HuH-7.5 (cell line): ENCODE data around the gene TMEM80.
"Not testable (repeated sequence)": the region's sequence is repeated elsewhere in the genome, so short reads cannot be mapped to it uniquely, and the experiment has no call there.

Experiments used
- DNase-seq: peaks from one replicate; pipeline ENCODE4 v3.0.0; 2011; ENCODE audit warnings: low spot score

The TMEM80 gene

DNA sequence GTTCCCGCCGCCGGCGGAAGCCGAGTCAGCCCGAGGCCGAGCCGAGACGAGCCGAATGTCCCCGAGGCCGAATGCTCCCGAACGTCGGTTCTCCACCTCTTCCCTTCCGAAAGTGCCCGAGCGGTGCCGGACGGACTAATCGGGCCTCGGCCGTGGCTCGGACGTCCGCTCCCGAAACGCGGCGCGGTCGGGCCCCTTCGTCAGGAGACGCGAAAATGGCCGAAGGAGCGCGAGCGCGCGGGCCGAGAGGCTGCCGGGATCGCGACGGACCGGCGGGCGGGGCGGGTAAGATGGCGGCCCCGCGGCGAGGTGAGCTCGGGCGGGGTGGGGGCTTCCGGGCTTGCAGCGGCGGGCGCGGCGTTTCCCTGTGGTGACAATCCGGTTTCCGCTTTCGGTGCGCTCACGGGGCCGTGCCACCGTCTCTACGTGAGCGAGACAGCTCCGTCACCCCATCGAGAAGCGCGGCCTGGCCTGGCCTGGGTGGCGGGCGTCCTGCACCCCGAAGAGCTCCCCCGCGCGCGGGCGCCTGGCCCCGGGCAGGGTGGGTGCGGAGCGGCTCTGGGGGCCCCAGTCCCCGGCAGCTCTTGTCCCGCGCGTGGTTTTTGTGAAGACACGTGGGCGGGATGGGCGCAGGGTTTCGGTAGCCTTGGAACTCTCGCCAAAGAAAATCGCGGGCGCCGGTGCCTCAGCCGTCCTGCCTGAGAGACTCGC lies at the start of gene TMEM80:
TMEM80 (plus strand) TSS at position 279 of the 711 bp plus-strand sequence; CDS start at position 291, 12 bp downstream.
- DNase-seq = peak; percentile 49

DNA sequence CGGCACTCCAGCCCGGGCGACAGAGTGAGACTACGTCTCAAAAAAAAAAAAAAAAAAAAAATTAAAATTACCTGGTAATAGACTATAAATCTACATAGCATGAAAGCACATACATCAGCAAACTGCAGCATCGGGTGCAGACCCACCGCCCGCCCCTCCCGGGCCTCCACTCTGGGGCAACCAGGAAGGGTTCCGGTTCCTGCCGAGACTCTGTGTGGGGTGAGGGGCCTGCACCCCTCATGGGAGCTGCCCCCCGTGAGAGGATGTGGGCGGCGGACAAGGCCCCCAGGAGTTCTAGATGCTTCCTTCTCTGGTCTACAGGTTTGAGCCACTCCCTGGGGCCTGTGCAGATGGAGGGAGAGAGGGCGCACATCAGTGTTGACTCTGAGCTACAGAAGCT lies 49.4 kb upstream of the TMEM80 start:
- no peak for DNase-seq

DNA sequence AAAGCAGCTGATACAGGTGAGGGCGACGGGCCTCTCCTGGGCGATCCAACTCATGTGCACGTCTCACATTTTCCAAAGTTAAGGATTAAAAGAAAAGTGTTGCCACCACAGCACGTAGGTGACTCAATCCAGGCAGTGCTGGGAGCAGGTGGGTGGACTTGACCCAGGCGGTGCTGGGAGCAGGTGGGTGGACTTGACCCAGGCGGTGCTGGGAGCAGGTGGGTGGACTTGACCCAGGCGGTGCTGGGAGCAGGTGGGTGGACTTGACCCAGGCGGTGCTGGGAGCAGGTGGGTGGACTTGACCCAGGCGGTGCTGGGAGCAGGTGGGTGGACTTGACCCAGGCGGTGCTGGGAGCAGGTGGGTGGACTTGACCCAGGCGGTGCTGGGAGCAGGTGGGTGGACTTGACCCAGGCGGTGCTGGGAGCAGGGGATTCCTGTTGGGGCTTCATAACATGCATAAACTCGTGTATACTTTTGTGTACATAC lies 47.9 kb upstream of the TMEM80 start:
- DNase-seq = not testable (repeated sequence)

DNA sequence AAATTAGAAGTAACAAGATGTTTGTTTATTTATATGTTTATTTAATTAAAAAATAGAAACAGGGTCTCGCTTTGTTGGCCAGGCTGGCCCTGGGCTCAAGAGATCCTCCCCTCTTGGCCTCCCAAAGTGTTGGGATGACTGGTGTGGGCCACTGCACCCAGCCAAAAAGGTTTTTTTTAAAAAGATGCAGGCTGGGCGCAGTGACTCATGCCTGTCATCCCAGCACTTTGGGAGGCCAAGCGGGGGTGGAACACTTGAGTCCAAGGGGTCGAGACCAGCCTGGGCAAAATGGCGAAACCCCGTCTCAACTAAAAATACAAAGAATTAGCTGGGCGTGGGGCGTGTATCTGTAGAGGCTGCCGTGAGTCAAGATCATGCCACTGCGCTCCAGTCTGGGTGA lies 45.1 kb upstream of the TMEM80 start:
- no peak for DNase-seq

DNA sequence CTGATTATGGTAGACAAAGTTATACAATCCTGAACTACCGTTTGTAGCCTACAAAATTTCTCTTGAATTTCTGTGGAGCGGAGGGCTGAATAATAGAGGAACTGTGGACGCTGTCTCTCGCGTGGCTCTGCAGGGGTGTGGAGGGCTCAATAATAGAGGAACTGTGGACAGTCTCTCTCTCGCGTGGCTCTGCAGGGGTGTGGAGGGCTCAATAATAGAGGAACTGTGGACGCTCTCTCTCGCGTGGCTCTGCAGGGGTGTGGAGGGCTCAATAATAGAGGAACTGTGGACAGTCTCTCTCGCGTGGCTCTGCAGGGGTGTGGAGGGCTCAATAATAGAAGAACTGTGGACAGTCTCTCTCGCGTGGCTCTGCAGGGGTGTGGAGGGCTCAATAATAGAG lies 42.5 kb upstream of the TMEM80 start:
- not testable (repeated sequence) for DNase-seq

DNA sequence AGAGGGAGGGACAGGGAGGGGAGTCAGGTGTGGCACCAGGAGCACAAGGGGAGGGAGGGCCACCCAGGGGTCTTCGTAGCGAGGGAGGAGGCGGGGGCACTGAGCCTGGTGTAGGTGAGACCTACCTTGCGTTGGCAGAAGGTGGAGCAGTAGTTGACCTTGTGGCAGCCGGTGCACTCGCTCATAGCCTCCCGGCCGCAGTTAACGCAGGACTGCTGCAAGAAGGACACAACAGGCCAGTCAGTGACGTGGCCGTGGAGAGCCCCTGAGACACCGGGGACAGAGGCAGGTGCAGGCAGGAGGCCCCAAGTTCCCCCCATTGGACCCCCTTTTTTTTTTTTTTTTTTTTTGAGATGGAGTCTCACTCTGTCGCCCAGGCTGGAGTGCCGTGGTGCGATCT lies 41.8 kb upstream of the TMEM80 start:
- no peak for DNase-seq

DNA sequence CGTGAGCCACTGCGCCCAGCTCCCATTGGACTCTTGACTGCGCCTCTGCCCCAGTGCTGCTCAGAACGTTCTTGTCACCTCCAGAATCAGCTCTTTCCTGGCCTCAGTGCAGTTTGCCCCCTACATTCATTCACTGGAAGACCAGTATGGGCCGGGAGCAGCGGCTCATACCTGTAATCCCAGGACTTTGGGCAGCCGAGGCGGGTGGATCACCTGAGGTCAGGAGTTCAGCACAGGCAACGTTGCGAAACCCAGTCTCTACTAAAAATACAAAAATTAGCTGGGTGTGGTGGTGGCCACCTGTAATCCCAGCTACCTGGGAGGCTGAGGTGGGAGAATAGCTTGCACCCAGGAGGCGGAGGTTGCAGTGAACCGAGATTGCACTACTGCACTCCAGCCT lies 41.2 kb upstream of the TMEM80 start:
- not testable (repeated sequence) for DNase-seq

DNA sequence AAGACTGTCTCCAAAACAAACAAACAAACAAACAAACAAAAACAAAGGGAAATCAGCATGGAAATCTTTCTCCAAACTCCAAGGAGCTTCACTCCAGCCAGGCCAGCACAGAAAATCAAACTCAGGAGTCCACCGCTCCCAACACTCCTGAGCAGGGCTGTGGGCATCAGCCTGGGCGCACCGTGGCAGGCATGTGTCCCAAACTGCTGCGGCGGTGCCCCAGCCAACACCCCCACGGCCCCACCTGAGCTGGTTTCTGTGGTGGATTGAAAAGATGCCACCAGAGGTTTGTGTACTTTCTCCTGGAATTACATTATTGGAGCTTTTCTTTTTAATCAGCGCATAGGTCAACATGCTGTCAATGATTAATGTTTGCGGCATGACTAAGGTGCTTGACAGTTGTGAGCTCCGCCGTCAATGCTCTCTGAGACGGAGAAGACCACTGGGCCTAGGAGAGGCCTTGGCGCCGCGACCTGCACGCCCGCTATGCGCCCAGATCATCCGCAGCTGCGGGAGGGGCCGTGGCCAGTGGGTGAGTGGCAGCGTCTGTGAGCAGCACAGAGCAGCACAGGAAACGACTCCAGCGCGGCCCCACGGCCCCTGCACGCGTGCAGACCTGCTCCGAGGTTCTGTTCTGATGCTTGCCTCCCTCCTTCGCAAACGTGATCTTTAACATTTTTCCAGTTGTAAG lies 40.4 kb upstream of the TMEM80 start:
- DNase-seq = no peak

DNA sequence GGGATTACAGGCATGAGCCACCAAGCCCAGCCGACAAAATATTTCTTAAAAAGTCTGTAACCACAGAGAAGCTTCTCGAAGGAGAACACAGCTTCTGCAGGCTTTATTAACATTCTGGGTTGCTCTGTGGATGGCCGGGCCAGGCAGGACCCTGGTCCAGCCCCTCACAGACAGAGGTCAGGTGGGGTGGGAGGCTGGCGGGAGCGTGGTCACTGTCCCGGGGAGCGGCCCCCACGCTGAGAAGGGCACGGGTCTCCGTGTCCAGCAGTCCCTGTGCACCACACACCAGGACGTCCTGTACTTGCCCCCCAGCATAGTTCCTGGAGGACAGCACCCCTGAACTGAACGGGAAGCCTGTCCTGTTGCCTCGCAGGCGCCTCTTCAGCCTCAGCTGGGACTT lies 39.2 kb upstream of the TMEM80 start:
- no peak for DNase-seq

DNA sequence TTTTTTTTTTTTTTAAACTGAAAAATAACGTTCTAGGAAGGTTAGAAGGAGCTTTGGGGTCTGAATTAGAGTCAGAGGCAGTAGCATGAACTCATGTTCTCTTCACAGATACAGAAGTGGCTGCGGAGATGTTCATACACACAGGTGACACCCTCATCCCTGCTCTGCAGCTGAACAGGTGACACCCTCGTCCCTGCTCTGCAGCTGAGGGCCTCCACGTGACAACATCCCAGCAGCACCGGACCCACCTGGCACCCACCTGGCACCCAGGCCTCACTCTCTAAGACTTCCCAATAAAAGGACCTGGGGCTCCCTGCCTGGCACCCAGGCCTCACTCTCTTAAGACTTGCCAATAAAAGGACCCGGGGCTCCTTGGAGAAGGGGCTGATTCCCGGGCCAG lies 38.8 kb upstream of the TMEM80 start:
- DNase-seq = no peak

DNA sequence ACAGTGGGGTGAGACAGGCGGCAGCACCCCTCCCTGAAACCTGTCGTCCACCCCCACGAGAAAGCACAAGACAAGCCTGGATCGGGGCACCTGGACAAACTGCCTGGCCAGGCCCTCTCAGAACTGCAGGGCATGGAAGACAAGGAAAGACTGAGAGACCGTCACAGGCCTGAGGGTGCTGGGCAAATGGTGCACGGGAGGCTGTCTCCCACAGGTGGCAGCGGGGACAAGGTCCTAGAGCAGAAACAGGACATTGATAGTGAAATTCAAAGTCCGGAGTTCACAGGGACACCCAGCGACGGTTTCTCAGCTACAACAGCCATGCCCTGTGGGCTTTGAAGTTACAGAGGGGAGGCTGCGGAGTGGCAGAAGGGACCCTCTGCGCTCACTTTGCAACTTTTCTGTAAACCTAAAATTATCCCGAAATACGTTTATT lies 37.9 kb upstream of the TMEM80 start:
- DNase-seq = no peak

DNA sequence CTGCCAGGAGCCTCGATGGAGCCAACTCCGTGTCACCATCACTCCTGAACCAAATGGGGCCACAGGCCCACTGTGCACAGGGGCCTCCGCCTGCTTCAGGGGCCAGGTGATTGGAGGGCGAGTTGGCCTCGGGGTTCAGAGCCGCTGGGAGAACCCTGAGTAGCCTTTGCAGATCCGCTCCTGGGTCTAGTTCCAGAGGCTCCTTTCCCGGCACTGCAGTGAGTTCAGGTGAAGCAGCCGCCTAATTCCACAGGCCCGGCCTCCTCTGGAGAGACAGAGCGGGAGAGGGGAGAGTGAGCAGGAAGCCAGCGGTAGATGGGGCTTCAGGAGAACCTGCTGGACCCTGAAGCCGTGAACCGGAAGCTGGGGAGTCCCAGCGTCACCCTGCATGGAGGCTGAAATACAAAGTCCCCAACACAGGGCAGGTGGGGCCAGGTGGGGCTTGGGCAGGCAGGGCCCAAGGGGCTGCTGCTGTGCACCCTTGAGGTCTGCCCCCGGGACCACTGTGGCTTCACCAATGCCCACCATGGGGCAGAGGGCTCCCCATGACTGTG lies 36.0 kb upstream of the TMEM80 start:
- DNase-seq = no peak

DNA sequence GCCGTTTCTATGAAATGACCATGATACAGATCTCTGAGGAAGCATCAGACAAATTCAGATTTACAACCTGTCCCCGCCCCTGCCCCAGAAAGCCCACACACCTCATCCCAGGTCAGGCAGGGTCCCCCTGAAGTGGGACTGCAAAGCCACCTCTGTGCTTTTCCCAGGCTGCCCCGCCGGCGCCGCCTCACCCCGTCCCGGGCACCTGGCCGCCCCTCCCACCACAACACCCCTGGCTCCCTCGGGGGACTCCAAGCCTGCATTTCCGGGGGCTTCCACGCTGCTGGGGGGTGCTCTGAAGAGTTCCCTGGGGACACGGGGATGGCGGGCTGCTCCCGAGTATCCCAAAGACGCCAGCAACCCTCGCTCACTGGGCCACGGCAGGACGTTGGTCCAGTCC lies 35.3 kb upstream of the TMEM80 start:
- DNase-seq = no peak

DNA sequence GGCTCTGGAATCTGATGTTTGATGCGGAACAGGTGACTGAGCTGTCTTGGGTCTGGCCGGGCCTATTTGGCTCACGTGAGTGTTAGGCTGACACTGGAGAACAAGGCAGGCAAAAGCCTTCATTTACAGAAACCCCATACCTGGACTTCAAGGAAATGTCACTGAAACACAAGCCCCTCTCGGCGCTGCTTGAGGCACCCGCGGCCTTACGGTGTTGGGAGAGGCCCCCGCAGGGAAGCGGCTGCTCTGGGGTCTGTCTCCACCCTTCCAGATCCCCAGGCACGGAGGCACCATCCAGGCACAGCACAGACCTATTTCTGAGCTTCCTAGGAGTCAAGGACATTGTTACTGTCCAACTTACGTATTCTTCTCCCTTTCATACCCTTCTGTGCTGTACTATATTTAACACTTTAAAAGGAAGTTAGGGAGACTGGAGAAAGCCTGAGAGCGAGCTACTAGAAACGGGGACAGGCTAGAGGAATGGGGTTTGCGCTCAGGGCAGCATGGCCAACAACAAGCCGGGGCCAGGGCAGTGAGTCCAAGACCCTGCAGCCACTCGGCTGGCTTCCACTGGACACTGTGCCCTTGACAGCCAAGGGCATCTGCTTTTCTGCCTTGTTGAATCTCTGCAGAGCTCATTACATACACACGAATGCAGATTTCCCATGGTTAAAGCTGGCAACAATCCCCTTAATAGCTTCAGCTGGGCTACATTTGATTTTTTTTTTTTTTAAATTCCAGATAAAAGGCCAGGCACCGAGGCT lies 34.8 kb upstream of the TMEM80 start:
- DNase-seq = no peak

DNA sequence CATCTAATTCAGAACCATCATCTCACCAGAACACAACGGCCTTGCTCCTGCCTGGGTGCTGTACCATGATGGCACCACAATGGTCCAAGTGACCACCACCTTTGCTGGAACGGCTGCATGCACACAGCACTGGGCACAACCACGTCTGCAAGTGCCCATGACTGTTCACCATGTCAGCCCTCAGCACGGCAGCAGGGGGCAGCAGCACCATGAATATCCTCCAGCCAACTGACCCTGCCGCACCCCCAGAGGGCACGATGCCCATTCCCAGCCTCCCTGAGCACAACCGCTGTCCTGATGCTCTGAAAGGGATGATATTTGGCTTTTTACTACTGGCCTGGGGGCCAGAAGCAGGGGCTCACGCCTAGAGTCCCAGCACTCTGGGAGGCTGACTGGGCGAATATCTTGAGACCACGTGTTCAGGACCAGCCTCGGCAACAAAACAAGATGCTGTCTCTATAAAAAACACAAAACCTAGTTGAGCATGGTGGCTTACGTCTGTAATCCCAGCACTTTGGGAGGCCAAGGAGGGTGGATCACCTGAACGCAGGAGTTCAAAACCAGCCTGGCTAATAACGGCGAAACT lies 32.8 kb upstream of the TMEM80 start:
- DNase-seq = peak; percentile 88

DNA sequence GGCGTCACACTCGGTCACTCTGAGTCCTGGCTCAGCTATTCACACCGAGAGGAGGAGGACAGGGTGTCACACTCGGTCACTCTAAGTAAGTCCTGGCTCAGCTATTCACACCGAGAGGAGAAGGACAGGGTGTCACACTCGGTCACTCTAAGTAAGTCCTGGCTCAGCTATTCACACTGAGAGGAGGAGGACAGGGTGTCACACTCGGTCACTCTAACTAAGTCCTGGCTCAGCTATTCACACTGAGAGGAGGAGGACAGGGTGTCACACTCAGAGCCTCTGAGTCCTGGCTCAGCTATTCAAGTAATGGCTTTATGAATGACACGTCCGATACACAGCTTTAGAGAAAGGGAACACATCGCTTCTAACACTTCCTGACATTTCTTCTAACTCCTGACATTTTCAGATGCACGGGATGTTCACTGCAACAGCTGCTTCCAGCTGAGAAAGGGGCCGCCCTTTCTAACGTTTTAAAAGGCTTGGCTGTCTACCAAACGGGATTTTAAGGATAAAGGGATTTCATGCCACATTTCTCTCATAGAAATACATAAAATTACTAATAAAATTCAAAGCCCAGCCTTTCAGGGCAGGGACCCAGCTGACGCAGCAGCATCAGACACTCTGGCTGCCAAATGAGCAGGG lies 30.4 kb upstream of the TMEM80 start:
- DNase-seq = no peak

DNA sequence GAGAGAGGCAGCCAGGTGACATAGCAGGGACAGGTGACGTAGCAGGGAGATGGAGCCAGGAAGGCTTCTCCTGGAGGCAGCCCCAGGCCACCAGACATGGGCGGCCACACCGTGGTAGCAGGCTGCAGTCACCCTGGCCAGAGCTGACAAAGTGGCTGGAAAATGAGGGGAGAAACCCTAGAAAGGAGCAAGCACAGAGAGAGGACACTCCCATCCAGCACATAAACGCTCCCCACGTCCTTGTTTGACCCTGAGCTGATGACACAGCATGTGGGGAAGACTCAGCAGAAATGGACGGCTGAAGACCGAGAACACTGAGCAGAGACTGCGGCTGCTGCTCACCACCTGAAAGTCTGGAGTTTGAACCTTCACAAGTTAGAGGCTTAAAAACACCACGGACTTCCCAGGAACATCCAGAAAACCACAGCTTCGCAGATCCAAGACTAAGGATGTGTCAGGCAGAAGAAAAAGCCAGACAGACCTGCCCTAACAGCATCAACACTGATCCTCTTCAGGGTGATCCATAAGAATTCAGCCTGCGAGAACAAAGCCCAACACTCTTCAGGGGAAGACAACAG lies 29.8 kb upstream of the TMEM80 start:
- no peak for DNase-seq

DNA sequence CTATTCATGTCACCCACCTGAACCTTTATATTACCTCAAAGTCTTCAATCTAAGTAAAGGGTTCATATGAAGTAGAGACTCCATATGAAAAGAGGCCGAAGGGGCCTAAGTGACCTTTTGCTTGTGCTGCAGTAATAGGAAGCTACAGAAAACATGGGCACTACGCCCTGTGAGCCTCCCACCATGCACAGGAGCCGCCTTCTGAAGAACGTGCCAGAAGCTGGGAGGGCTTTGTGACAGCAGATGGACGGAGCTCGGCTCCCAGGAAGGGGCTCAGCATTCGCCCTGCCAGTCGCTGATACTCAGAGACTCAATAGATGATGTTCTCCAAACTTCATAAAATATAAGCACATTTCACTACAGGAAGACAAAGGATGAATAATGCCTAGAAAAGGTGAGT lies 21.8 kb upstream of the TMEM80 start:
- DNase-seq = no peak

DNA sequence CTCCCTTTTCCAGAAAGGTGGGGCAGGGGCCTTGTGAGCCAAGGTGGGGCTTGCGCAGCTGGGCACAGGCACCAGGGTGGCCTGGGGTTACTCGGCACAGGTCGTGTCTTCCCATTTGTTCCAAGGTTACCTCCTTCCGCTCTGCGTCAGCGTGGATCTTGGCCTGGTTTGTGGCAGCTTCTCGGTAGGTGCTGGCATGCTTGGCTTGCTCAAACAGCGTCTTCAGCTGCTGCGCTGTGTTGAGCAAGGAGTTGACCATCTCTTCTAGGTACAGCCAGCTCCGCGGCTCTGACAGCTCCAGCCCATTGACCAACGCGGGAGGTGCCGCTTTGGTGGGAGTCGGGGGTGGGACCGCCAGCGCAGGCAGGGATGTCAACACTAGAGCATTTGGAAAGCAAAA lies 21.2 kb upstream of the TMEM80 start:
- DNase-seq = no peak

DNA sequence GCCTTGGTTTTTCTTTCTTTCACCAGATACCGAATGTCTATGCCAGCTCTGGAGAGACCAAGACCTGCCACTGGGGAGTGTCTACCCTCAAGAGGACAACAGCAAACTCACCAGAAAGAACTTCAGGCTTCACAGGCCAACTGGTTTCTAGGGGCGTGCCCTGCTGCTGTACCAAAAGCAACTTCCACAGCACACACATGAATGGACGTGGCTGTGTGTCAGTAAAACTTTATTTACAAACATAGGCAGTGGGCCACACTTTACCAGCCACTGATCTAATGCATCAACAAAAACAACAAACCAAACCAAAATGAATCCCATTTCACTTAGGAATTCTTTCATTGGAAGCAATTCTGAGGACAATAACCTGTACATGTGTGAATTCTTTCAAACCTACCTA lies 17.3 kb upstream of the TMEM80 start:
- no peak for DNase-seq
